ENCODE measurements around the gene SUCLG2.

GRCh38 chr3:67688231-67688630, 33.8 kb upstream of the SUCLG2 start:
- no peak for TF ChIP-seq CTCF (optimal IDR thresholded peaks at IDR 0.05 in 1 of 3, IDR thresholded peaks at IDR 0.05 in 1 of 3, conservative IDR thresholded peaks at IDR 0.05 in 1 of 3; ENCODE audit: extremely low read depth in 1 of 3, insufficient read depth in 2 of 3, low read length in 3 of 3)
- no peak for TF ChIP-seq EZH2 (IDR thresholded peaks at IDR 0.05; ENCODE audit: low read length)
